Measurements from ENCODE around the gene APOBEC3H. TPM values are rescaled to one million over a fixed set of nuclear protein-coding genes. Genes with fewer than 3 reads are reported as not detected.

Gene APOBEC3H
- total and polyA plus RNA-seq, 2 donors (not counting 3 experiments of a cell fraction or from before 2014, with no cell fraction given): not detected

DNA sequence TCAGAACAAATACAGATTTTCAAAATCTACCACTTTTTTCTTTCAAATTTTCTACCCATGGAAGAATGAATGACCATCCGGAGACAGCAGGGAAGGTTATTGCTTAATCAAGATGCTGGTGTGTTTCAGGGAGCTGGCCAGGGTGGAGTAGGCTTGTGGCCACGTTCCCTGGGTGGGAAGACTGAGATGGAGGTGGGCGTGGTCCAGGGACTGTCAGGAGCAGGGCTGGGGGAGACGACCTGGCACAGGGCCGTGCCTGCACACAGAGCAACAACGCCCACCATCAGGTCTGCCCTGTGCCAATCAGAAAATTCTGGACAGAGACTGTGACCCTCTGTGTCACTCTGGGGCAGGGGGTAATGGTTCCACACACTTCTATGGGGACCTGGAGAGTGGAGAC is 7.1 kb upstream of the APOBEC3H start:
- CTCF ChIA-PET: no interaction called here
- peaks cover 0 to 4% of the 10 kb centered on the region in 2 experiments for H3K27me3 ChIP-seq (ENCODE audit: control insufficient read depth in 2 of 2, insufficient read depth in 2 of 2, low read length in 2 of 2)
- POLR2A ChIA-PET: no interaction called here
- H3K4me1 ChIP-seq (ENCODE audit: control insufficient read depth, extremely low read depth, insufficient read depth, low read length): no peaks in the 10 kb centered on the region
- intact Hi-C loops (cut with micrococcal nuclease) (no loop called here), dilution Hi-C loops (cut with MboI; ENCODE audit: extremely low pct_ligation_motif_present, low sequenced_read_pairs) (no loop called here)
- H3K9ac ChIP-seq (replicated peaks; ENCODE audit: extremely low read depth, insufficient read depth, low read length): no peak overlapping the region
- H3K79me2 ChIP-seq (ENCODE audit: control insufficient read depth, insufficient read depth, low read length): no peaks in the 10 kb centered on the region
- no peaks in the 10 kb centered on the region for H4K20me1 ChIP-seq (replicated peaks; ENCODE audit: control insufficient read depth, extremely low read depth, insufficient read depth, low read length)
- TF ChIP-seq FOS (IDR thresholded peaks at IDR 0.05; ENCODE audit: borderline replicate concordance, insufficient read depth, low read length) (no peak), GATA2 (IDR thresholded peaks at IDR 0.05; ENCODE audit: insufficient read depth, insufficient read length, low read depth, low read length) (no peak), MYC (IDR thresholded peaks at IDR 0.05; ENCODE audit: low read depth, low read length) (no peak), POLR2AphosphoS5 (IDR thresholded peaks at IDR 0.05; ENCODE audit: insufficient read depth, low read depth, low read length) (no peak), EZH2 (IDR thresholded peaks at IDR 0.05; ENCODE audit: borderline replicate concordance, low read depth, low read length, severe bottlenecking) (no peak), JUN (IDR thresholded peaks at IDR 0.05; ENCODE audit: borderline replicate concordance, insufficient read depth, insufficient read length, low read depth) (no peak), POLR2A (IDR thresholded peaks at IDR 0.05; ENCODE audit: low read depth, low read length) (no peak)
- TF ChIP-seq, protein P1, sequence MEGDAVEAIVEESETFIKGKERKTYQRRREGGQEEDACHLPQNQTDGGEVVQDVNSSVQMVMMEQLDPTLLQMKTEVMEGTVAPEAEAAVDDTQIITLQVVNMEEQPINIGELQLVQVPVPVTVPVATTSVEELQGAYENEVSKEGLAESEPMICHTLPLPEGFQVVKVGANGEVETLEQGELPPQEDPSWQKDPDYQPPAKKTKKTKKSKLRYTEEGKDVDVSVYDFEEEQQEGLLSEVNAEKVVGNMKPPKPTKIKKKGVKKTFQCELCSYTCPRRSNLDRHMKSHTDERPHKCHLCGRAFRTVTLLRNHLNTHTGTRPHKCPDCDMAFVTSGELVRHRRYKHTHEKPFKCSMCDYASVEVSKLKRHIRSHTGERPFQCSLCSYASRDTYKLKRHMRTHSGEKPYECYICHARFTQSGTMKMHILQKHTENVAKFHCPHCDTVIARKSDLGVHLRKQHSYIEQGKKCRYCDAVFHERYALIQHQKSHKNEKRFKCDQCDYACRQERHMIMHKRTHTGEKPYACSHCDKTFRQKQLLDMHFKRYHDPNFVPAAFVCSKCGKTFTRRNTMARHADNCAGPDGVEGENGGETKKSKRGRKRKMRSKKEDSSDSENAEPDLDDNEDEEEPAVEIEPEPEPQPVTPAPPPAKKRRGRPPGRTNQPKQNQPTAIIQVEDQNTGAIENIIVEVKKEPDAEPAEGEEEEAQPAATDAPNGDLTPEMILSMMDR (IDR thresholded peaks at IDR 0.05; ENCODE audit: extremely low read depth in 1 of 2, insufficient read depth in 1 of 2, low read depth in 1 of 2, low read length in 2 of 2): no peak
- TF ChIP-seq, protein P2, sequence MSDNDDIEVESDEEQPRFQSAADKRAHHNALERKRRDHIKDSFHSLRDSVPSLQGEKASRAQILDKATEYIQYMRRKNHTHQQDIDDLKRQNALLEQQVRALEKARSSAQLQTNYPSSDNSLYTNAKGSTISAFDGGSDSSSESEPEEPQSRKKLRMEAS (IDR thresholded peaks at IDR 0.05; ENCODE audit: insufficient read depth, insufficient read length): no peak
- no peaks in the 10 kb centered on the region for H3K9me3 ChIP-seq (replicated peaks; ENCODE audit: control insufficient read depth, insufficient read depth, low read length)
- H3K4me3 ChIP-seq (replicated peaks in 1 of 3; ENCODE audit: insufficient read depth in 1 of 3, low read depth in 1 of 3, low read length in 3 of 3): no peak overlapping the region
- FAIRE-seq (no peak), DNase-seq (ENCODE audit: low read depth, low spot score) (no peak)
- no peaks in the 10 kb centered on the region for H3K36me3 ChIP-seq (ENCODE audit: control insufficient read depth in 2 of 2, extremely low read depth in 1 of 2, insufficient read depth in 2 of 2, low read length in 2 of 2)
- no TSS peak for BruUV-seq (replicated peaks)
- no peak overlapping the region for H3K27ac ChIP-seq (ENCODE audit: insufficient read depth, low read depth, low read length)
- no peak overlapping the region for H2AFZ ChIP-seq (ENCODE audit: low read depth, low read length)
- no peaks in the 10 kb centered on the region for H3K9me1 ChIP-seq (replicated peaks; ENCODE audit: control insufficient read depth, extremely low read depth, insufficient read depth, low read length)
- H3K4me2 ChIP-seq (ENCODE audit: insufficient read depth, low read length): no peak overlapping the region
